ENCODE measurements around the gene ITPR3. TPM values are rescaled to one million over a fixed set of nuclear protein-coding genes. Genes with fewer than 3 reads are reported as not detected.

ITPR3 gene
- total RNA-seq, 4 donors from 2014 or later = 76.8 to 101 (median 93.9) TPM

- H3K9me3 ChIP-seq = no peaks in the 10 kb centered on the region
- DNase-seq (ENCODE audit: low spot score in 2 of 2) = no peak
- H3K27me3 ChIP-seq = no peaks in the 10 kb centered on the region
- no peak overlapping the region for H3K27ac ChIP-seq
- H3K36me3 ChIP-seq = peaks cover 2 to 90% (median 20%) of the 10 kb centered on the region in 3 donors
- TF ChIP-seq EP300 (IDR thresholded peaks at IDR 0.05) = no peak
- TF ChIP-seq POLR2A (IDR thresholded peaks at IDR 0.05) = no peak
- TF ChIP-seq CTCF (IDR thresholded peaks at IDR 0.05) = no peak
- WGBS, 2 donors = 93 to 98% methylated on average over 7 of the region's 7 CpGs
- H3K4me1 ChIP-seq = peaks cover 0 to 26% (median 4%) of the 10 kb centered on the region in 4 donors
- no peak overlapping the region for H3K4me3 ChIP-seq
These were observed 54.8 kb downstream of the ITPR3 start for GRCh38 chr6:33675968-33676367.

- peaks cover 2 to 90% (median 20%) of the 10 kb centered on the region in 3 donors for H3K36me3 ChIP-seq
- H3K27ac ChIP-seq = peak overlapping the region in 2 of 4 donors; percentile 3 to 40
- H3K4me3 ChIP-seq = no peak overlapping the region
- TF ChIP-seq CTCF (IDR thresholded peaks at IDR 0.05) (no peak), EP300 (IDR thresholded peaks at IDR 0.05) (no peak)
- H3K27me3 ChIP-seq = no peaks in the 10 kb centered on the region
- H3K9me3 ChIP-seq = no peaks in the 10 kb centered on the region
- whole genome bisulfite sequencing, 2 donors = 69 to 76% methylated on average over 15 of the region's 15 CpGs
- peaks cover 0 to 22% (median 4%) of the 10 kb centered on the region in 4 donors for H3K4me1 ChIP-seq
- no peak for DNase-seq (ENCODE audit: low spot score in 2 of 2)
These were observed 55.5 kb downstream of the ITPR3 start for GRCh38 chr6:33676416-33677142.

GRCh38 chr6:33677143-33677660 lies 56.1 kb downstream of the ITPR3 start:
- peaks cover 2 to 90% (median 20%) of the 10 kb centered on the region in 3 donors for H3K36me3 ChIP-seq

GRCh38 chr6:33677689-33678088 lies 56.6 kb downstream of the ITPR3 start:
- no peak for DNase-seq (ENCODE audit: low spot score in 2 of 2)
- no peaks in the 10 kb centered on the region for H3K27me3 ChIP-seq
- H3K4me3 ChIP-seq = no peak overlapping the region
- no peaks in the 10 kb centered on the region for H3K9me3 ChIP-seq
- 70 to 77% methylated on average over 2 of the region's 2 CpGs for WGBS, 2 donors
- no peak overlapping the region for H3K27ac ChIP-seq
- H3K4me1 ChIP-seq = peaks cover 0 to 20% (median 4%) of the 10 kb centered on the region in 4 donors
- no peak for TF ChIP-seq POLR2A (IDR thresholded peaks at IDR 0.05)
- no peak for TF ChIP-seq CTCF (IDR thresholded peaks at IDR 0.05)
- no peak for TF ChIP-seq EP300 (IDR thresholded peaks at IDR 0.05)
- H3K36me3 ChIP-seq = peaks cover 2 to 94% (median 25%) of the 10 kb centered on the region in 3 donors

More at GRCh38 chr6:33677143-33677660, 56.1 kb downstream of the ITPR3 start:
- Histone ChIP-seq H3K4me1 (peaks cover 0 to 20% (median 4%) of the 10 kb centered on the region in 4 donors), H3K27me3 (no peaks in the 10 kb centered on the region), H3K27ac (peak overlapping the region in 2 of 4 donors; percentile 3 to 40), H3K9me3 (no peaks in the 10 kb centered on the region), H3K4me3 (no peak overlapping the region)
- WGBS, 2 donors = 44 to 60% methylated on average over 8 of the region's 8 CpGs
- TF ChIP-seq EP300 (IDR thresholded peaks at IDR 0.05) (no peak), CTCF (IDR thresholded peaks at IDR 0.05) (no peak), POLR2A (IDR thresholded peaks at IDR 0.05) (no peak)
- DNase-seq (ENCODE audit: low spot score in 2 of 2) = no peak

- no peak for TF ChIP-seq CTCF (IDR thresholded peaks at IDR 0.05)
- TF ChIP-seq EP300 (IDR thresholded peaks at IDR 0.05) = no peak
- TF ChIP-seq POLR2A (IDR thresholded peaks at IDR 0.05) = no peak
- H3K27me3 ChIP-seq = no peaks in the 10 kb centered on the region
- H3K9me3 ChIP-seq = no peaks in the 10 kb centered on the region
- H3K4me3 ChIP-seq = no peak overlapping the region
- no peak for DNase-seq (ENCODE audit: low spot score in 2 of 2)
- 91 to 94% methylated on average over 23 to 24 of the region's 24 CpGs for WGBS, 2 donors
- H3K27ac ChIP-seq = no peak overlapping the region
- peaks cover 2 to 100% (median 26%) of the 10 kb centered on the region in 3 donors for H3K36me3 ChIP-seq
- H3K4me1 ChIP-seq = peaks cover 0 to 20% (median 4%) of the 10 kb centered on the region in 4 donors
These were observed 57.3 kb downstream of the ITPR3 start for GRCh38 chr6:33678233-33678931.
